PC-3 (cell line): Measurements from ENCODE around the gene LAMTOR2. TPM values are rescaled to one million over a fixed set of nuclear protein-coding genes. Genes with fewer than 3 reads are reported as not detected.

ENCODE experiments used
- ATAC-seq: fragments of 200-7000 bp; cut with Tn5 transposase; 2 replicates; pipeline ENCODE4 v1.9.1; 2020; ENCODE audit warnings: mild to moderate bottlenecking, moderate library complexity
- BruUV-seq: library from RNA; stranded (reverse); fragments of 400-500 nt; replicated peaks from 2 replicates; lab custom pipeline; 2021; lab: Mats Ljungman, UMichigan
- CTCF ChIA-PET: fragments of 300-600 bp; sonication (Branson Sonifier 250); formaldehyde crosslinking; loops from one replicate; lab custom pipeline; 2022; ENCODE audit warnings: antibody characterized with exemption; lab: Charles Lee
- POLR2A ChIA-PET: fragments of 300-600 bp; sonication (Branson Sonifier 250); formaldehyde crosslinking; loops from one replicate; lab custom pipeline; 2022; ENCODE audit warnings: antibody characterized with exemption; ENCODE audit not compliant: unreplicated experiment; lab: Charles Lee
- DNase-seq: peaks from one replicate; pipeline ENCODE4 v3.0.0-alpha.2; 2015
- H2AFZ ChIP-seq: fragments of 300-600 bp; sonication (generic); 2 replicates; pipeline ENCODE4 v1.6.0; 2016; ENCODE audit warnings: antibody characterized with exemption, low read length
- H3F3A ChIP-seq: fragments of 300-600 bp; sonication (generic); one replicate; pipeline ENCODE4 v1.6.0; 2017; ENCODE audit warnings: antibody characterized with exemption, low read length, control low read depth, mild to moderate bottlenecking; ENCODE audit not compliant: unreplicated experiment
- H3K27ac ChIP-seq: fragments of 300-600 bp; sonication (generic); 2 replicates; pipeline ENCODE4 v1.5.1; 2016; ENCODE audit warnings: mild to moderate bottlenecking, low read length
- H3K27me3 ChIP-seq: fragments of 300-600 bp; sonication (generic); 2 replicates; pipeline ENCODE4 v1.6.1; 2016; ENCODE audit warnings: low read length, mixed read lengths
- H3K36me3 ChIP-seq: fragments of 300-600 bp; sonication (generic); 2 replicates; pipeline ENCODE4 v1.6.1; 2016; ENCODE audit warnings: low read depth, mixed run types, low read length, mixed read lengths
- H3K4me1 ChIP-seq: fragments of 300-600 bp; sonication (generic); 2 replicates; pipeline ENCODE4 v1.5.1; 2016; ENCODE audit warnings: low read length; ENCODE audit not compliant: insufficient read depth
- H3K4me2 ChIP-seq: fragments of 300-600 bp; sonication (generic); 2 replicates; pipeline ENCODE4 v1.6.0; 2016; ENCODE audit warnings: low read length
- H3K4me3 ChIP-seq: fragments of 300-600 bp; sonication (generic); 2 replicates; pipeline ENCODE4 v1.5.1; 2016; ENCODE audit warnings: mild to moderate bottlenecking, low read length, mixed read lengths
- H3K79me2 ChIP-seq: fragments of 300-600 bp; sonication (generic); 2 replicates; pipeline ENCODE4 v1.6.1; 2017; ENCODE audit warnings: low read length, mixed read lengths
- H3K9ac ChIP-seq: fragments of 300-600 bp; sonication (generic); 2 replicates; pipeline ENCODE4 v1.6.0; 2016; ENCODE audit warnings: mild to moderate bottlenecking, low read length
- H3K9me2 ChIP-seq: fragments of 300-600 bp; sonication (generic); replicated peaks from 2 replicates; pipeline ENCODE4 v1.6.1; 2016; ENCODE audit warnings: mixed run types, low read length, mixed read lengths
- H3K9me3 ChIP-seq: fragments of 300-600 bp; sonication (generic); 2 replicates; pipeline ENCODE4 v1.6.1; 2016; ENCODE audit warnings: low read length, mixed read lengths
- H4K20me1 ChIP-seq: fragments of 300-600 bp; sonication (generic); 2 replicates; pipeline ENCODE4 v1.6.1; 2016; ENCODE audit warnings: low read length, mixed read lengths
- EZH2 ChIP-seq: fragments of 300-600 bp; sonication (generic); IDR thresholded peaks from one replicate; pipeline ENCODE4 v1.6.1; 2017; ENCODE audit warnings: antibody characterized with exemption, mild to moderate bottlenecking, low read length; ENCODE audit not compliant: unreplicated experiment
- EZH2phosphoT487 ChIP-seq: fragments of 300-600 bp; sonication (generic); IDR thresholded peaks from 2 replicates; pipeline ENCODE4 v1.6.1; 2018; ENCODE audit warnings: mild to moderate bottlenecking, antibody characterized with exemption, low read length, borderline replicate concordance
- intact Hi-C: fragments of 100-400 bp; cut with micrococcal nuclease; formaldehyde crosslinking; loops from 2 replicates; pipeline ENCODE4 v1.9.0; 2023
- total RNA-seq: library from RNA; depleted of rRNA; stranded (reverse); fragments of >200 nt; gene quantifications from 2 replicates; pipeline ENCODE4 v1.2.3, GENCODE V29; 2014
- TF ChIP-seq, protein P1 (sequence below): fragments of 300-600 bp; sonication (generic); conservative IDR thresholded peaks from 2 replicates; pipeline ENCODE4 v1.5.1; 2017; ENCODE audit warnings: antibody characterized with exemption, low read depth, mild to moderate bottlenecking, low read length

Gene LAMTOR2
- total RNA-seq, 1 experiment from 2014 or later = 130 TPM

DNA sequence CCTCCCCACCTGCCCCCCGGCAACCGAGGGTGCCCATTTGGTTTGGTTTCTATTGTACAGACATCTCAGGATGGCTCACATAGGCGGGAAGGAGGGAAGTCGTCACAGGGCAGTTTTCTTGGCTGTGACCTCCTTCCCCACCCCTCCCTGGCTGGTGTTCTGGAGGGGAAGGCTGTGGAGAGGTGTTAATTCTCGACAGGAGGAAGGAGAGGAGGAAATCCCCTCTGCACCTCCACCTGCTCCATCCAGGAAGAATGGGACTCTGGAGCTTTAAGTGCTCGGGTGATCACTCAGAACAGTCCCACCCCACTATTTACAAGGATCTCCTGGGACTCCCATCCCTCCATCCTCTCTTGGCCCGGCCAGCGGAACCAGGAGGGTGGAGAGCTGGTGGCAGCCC, 20.1 kb downstream of the LAMTOR2 start:
- no peak overlapping the region for H2AFZ ChIP-seq
- H3F3A ChIP-seq = peaks cover 3% of the 10 kb centered on the region
- no peak overlapping the region for H3K27ac ChIP-seq
- peaks cover 13% of the 10 kb centered on the region for H3K36me3 ChIP-seq
- intact Hi-C loops = no loop called here
- CTCF ChIA-PET = interaction anchor here (0.9 kb wide), 1 partner anchor 73 kb away, joined by 3 read pairs; no protein-coding TSS in a partner anchor
- H3K9me3 ChIP-seq = no peaks in the 10 kb centered on the region
- no peak for ATAC-seq
- H3K4me2 ChIP-seq = no peak overlapping the region
- no peaks in the 10 kb centered on the region for H4K20me1 ChIP-seq
- peaks cover 4% of the 10 kb centered on the region for H3K79me2 ChIP-seq
- no peak overlapping the region for H3K4me3 ChIP-seq
- no peak for DNase-seq
- H3K9me2 ChIP-seq = no peaks in the 10 kb centered on the region
- TF ChIP-seq EZH2 (no peak), EZH2phosphoT487 (no peak)
- TF ChIP-seq, protein P1, sequence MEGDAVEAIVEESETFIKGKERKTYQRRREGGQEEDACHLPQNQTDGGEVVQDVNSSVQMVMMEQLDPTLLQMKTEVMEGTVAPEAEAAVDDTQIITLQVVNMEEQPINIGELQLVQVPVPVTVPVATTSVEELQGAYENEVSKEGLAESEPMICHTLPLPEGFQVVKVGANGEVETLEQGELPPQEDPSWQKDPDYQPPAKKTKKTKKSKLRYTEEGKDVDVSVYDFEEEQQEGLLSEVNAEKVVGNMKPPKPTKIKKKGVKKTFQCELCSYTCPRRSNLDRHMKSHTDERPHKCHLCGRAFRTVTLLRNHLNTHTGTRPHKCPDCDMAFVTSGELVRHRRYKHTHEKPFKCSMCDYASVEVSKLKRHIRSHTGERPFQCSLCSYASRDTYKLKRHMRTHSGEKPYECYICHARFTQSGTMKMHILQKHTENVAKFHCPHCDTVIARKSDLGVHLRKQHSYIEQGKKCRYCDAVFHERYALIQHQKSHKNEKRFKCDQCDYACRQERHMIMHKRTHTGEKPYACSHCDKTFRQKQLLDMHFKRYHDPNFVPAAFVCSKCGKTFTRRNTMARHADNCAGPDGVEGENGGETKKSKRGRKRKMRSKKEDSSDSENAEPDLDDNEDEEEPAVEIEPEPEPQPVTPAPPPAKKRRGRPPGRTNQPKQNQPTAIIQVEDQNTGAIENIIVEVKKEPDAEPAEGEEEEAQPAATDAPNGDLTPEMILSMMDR = no peak
- no TSS peak for BruUV-seq
- no peak overlapping the region for H3K9ac ChIP-seq
- H3K27me3 ChIP-seq = no peaks in the 10 kb centered on the region
- no peaks in the 10 kb centered on the region for H3K4me1 ChIP-seq
- POLR2A ChIA-PET = no interaction called here

DNA sequence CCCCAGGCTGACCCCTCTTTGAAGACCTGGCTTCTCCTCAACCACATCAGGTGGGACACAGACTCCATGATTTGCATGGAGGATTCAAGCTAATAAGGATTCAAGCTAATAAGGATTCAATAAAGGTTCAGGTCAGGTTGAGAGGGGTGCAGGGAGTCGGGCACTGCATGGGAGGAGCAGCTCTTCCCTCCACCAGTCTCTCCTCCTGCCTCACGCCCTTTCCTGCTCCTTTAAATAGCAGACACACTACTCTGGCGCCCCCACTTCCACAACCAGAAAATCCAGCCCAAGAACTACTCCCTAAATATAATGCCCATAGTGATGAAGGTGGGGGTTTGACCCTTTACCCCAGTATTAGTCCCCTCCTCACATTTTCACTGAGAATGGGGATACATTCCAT, 20.6 kb downstream of the LAMTOR2 start:
- intact Hi-C loops = no loop called here
- POLR2A ChIA-PET = no interaction called here
- no peaks in the 10 kb centered on the region for H4K20me1 ChIP-seq

DNA sequence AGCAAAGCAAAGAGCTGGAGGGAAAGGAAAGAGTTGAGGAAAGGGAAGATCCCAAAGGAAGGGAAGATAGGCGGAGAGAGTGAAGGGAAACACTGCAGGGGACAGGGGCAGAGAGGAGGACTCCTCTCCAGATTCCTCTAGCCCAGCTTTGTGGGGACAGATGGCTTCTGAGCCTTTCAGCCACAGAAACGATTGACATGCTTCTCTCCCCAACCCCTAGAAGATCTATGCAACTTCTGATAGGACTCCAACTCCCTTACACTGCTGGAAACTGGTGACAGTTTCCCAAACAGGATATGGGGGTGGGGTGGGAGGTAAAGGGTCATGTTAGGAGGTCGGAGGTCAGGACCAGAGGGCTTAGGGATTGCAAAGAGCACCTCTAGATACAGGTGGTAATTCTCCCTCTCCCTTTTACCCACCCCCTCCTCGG, 21.2 kb downstream of the LAMTOR2 start:
- no peak overlapping the region for H3K9ac ChIP-seq
- H3K4me2 ChIP-seq = no peak overlapping the region
- POLR2A ChIA-PET = no interaction called here
- H3K9me3 ChIP-seq = no peaks in the 10 kb centered on the region
- no peak overlapping the region for H2AFZ ChIP-seq
- H3K27ac ChIP-seq = no peak overlapping the region
- DNase-seq (no peak), ATAC-seq (no peak)
- H3K27me3 ChIP-seq = no peaks in the 10 kb centered on the region
- no peaks in the 10 kb centered on the region for H3K4me1 ChIP-seq
- CTCF ChIA-PET = interaction anchor here (0.6 kb wide), 1 partner anchor 9 kb away, joined by 3 read pairs; no protein-coding TSS in a partner anchor
- intact Hi-C loops = no loop called here
- H3K79me2 ChIP-seq = peaks cover 15% of the 10 kb centered on the region
- peaks cover 13% of the 10 kb centered on the region for H3K36me3 ChIP-seq
- peaks cover 3% of the 10 kb centered on the region for H3F3A ChIP-seq
- no peaks in the 10 kb centered on the region for H3K9me2 ChIP-seq
- TF ChIP-seq EZH2phosphoT487 = no peak
- no peak for TF ChIP-seq EZH2
- TF ChIP-seq, protein P1 = no peak
- no peak overlapping the region for H3K4me3 ChIP-seq
- no TSS peak for BruUV-seq
- no peaks in the 10 kb centered on the region for H4K20me1 ChIP-seq

More for the DNA sequence above, 20.6 kb downstream of the LAMTOR2 start:
- Histone ChIP-seq H2AFZ (no peak overlapping the region), H3F3A (peaks cover 3% of the 10 kb centered on the region), H3K4me3 (no peak overlapping the region), H3K79me2 (peaks cover 9% of the 10 kb centered on the region), H3K27ac (no peak overlapping the region), H3K36me3 (peaks cover 13% of the 10 kb centered on the region), H3K27me3 (no peaks in the 10 kb centered on the region), H3K9ac (no peak overlapping the region), H3K4me2 (no peak overlapping the region), H3K4me1 (no peaks in the 10 kb centered on the region), H3K9me2 (no peaks in the 10 kb centered on the region), H3K9me3 (no peaks in the 10 kb centered on the region)
- no peak for DNase-seq
- CTCF ChIA-PET = interaction anchor here (0.9 kb wide), 1 partner anchor 74 kb away, joined by 3 read pairs; no protein-coding TSS in a partner anchor
- TF ChIP-seq, protein P1 = no peak; the same call in 1 of the 2 replicates
- TF ChIP-seq EZH2 = no peak
- no peak for TF ChIP-seq EZH2phosphoT487
- BruUV-seq = no TSS peak
- ATAC-seq = no peak
